Activated CD4-positive, CD25-positive, alpha-beta regulatory T cell treated with anti-CD3 and anti-CD28 coated beads, Interleukin-2, amount 50 U/mL, for 16 hours (primary cell): ENCODE results near the gene MYOZ3.

Experiments
- DNase-seq: peaks from one replicate; pipeline ENCODE4 v3.0.0-alpha.2; 2020; ENCODE audit warnings: low read depth, low spot score

The MYOZ3 gene, protein sequence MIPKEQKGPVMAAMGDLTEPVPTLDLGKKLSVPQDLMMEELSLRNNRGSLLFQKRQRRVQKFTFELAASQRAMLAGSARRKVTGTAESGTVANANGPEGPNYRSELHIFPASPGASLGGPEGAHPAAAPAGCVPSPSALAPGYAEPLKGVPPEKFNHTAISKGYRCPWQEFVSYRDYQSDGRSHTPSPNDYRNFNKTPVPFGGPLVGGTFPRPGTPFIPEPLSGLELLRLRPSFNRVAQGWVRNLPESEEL

GRCh38 chr5:150661086-150661485, at the start of gene MYOZ3:
MYOZ3 (plus strand) TSS chr5:150661251; CDS start chr5:150662942, 1,691 bp downstream.
- DNase-seq = no peak

DNA sequence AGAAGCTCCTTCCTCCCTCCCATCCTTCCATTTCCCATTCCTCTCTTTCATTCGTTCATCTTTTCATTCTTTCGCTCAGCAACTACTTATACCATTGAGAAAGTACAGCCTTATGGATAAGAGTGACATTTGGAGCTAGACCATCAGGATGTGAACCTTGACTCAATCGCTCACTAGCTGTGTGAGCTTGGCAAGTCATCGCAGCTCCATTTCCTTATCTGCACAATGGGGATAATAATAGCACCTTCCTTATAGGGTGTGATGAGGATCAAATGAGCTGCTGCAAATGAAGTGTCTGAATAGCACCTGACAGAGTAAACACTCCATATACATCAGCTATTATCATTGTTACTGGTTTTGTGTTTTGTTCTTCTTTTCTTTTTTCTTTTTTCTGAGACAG, 48.6 kb upstream of the MYOZ3 start:
- DNase-seq = no peak

DNA sequence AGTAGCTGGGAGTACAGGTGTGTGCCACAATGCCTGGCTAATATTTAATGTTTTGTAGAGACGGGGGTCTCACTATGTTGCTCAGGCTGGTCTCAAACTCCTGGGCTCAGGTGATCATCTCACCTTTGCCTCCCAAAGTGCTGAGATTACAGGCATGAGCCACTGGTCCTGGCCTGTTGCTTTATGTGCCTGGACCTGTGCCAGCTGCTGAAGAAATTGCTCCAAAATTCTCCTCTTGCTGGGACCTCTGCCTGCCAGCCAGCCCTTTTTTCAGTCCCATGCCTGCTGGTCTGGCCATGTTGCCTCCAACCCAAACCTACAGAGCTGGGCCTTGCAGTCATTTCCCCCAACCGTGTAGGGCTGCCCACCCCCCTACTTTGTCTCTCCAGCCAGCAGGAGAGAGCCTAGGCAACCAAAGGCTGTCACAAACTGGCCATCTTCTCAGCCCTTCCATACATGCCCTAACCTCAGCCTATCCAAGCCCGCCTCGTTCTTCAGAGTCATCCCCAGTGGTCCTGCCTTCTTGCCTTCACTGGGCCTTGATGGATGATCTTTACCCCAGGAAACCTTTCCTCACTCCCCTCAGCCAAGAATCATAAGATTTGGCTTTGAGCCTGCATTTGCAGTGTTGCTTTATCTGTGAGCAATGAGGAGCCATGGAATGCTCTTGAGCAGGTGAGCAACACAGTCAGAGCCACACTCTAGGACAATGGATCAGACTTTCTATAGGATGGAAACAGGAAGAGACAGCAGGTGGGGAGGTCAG, 48.0 kb upstream of the MYOZ3 start:
- no peak for DNase-seq

DNA sequence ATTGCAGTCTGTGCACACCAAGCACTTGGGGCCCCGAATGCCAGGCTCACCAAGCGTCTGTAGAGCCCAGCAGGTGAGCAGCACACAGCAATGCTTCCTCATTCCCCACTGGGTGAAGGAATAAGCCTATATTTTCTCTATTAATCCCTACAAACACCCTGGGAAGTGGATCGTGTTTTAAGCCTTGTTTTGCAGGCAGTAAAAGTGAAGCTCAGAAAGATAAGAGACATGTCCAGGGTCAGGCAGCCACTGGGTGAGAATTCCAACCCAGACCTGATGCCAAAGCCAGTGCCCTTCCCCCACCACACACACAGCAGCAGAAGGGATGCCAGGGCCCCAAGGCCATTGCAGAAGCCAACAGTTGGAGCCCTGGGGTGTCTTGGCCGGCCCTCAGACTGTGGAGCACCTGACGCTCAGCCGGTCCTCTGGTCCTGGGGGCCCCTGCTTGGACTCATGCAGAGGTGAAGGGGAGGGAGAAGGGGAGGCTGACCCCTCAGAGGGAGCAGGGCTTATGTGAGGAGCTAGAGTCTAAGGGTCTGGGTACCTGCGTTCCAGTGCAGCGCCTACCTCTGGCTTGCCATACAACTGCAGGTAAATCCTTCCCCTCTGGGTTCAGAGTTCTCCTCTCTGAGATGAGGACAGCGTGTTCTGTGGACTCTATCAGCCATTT, 46.9 kb upstream of the MYOZ3 start:
- no peak for DNase-seq

DNA sequence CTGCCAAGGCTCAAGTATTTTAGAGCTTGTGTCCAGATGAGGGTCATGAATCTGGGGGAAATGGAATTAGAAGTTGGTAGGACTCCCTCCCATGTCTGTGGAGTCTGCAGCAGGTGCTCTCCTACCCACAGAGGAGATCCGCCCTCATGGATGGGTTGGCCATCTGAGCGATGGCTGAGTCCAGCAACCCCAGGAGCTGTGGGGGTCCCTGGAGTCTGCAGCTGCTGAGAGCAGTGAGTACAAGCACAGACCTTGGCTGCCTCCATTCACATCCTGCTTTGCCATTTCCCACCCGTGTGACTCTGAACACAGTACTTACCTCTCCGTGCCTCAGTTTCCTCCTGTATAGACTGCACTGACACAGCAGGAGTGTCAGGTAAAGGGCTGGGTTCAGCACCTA, 46.4 kb upstream of the MYOZ3 start:
- no peak for DNase-seq

GRCh38 chr5:150615141-150615699, 45.8 kb upstream of the MYOZ3 start:
- no peak for DNase-seq

- no peak for DNase-seq
Observed at GRCh38 chr5:150616024-150616470, 45.0 kb upstream of the MYOZ3 start.

DNA sequence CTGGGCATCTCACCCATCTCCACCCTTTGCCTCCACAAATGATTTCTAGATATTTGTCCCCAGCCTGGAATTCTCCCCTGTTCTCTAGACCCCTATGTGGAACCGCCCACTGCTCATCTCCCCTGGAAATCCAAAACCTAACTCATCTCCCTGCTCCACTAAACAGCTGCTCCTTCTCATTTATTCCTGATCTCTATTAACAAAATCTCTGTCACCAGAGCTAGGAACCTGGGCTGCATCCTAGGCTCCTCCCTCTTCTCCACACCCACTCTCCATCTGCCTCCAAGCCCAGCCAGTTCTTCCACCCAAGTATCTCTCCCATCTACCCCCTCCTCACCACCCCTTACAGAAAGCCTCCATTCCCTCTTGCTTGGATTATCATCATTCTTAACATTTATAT, 44.5 kb upstream of the MYOZ3 start:
- no peak for DNase-seq

- no peak for DNase-seq
Observed at GRCh38 chr5:150618163-150618562, 42.9 kb upstream of the MYOZ3 start.

GRCh38 chr5:150618588-150619281, 42.3 kb upstream of the MYOZ3 start:
- DNase-seq = no peak

DNA sequence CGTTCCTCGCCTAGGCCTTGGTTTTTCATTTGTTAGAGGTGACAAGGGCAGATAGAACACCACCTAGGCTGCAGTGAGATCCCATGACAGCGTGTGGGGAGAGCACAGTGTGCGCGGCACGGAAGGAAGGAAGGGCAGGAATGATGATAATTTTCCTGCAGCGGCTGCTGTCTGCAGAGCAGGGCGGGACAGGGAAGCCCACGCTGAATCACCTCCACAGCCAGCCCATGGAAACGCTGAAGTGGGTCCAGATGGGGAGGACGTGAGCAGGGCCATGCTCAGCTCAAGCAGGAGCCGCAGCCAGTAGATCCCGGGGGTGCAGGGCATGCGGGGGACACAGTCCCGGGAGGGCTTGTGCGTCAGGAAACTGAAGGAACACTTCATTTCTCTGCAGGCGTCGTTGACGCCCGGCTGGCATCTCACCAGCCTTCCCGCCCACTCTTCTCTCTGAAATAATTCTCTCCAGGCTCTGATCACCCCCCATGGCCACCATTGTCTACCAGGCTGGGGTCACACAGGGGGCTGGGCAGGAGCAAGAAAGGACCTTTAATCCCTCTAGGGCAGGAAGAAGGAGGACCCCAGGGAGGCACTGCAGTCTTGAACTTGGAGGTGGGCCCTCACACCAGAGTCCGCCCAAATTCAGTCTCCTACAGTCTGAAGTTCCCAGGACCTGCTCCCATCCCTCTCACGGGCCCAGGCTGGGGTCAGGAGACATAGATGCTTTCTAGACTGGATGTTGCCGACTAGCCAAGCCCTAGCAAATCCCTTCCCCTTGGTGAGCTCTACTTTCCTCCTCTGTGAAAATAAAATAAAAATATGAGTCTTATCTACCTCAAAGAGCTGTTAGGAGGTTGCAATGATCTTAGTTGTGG, 41.5 kb upstream of the MYOZ3 start:
- no peak for DNase-seq

- no peak for DNase-seq
Observed at GRCh38 chr5:150621301-150621700, 39.8 kb upstream of the MYOZ3 start.

DNA sequence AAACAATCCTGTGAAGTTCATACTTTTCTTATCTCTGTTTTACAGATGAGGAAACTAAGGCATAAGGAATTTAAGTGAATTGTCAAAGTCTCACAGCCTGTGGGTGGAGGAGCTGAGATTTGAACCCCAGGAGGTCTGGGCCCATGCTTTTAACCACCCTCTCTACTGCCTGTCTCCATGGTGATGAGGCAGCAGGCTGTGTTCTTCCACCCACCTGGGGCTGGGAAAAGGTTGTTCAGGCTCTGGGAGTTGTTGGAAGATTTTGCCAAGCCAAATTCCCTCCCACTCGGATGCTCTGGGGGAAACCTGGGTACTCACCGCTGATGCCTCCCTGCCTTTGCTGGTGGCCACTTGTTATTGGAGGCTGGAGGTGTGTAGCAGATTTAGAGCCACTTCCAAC, 38.9 kb upstream of the MYOZ3 start:
- DNase-seq = no peak

GRCh38 chr5:150623152-150623877, 37.7 kb upstream of the MYOZ3 start:
- no peak for DNase-seq

GRCh38 chr5:150623878-150624216, 37.2 kb upstream of the MYOZ3 start:
- DNase-seq = no peak

DNA sequence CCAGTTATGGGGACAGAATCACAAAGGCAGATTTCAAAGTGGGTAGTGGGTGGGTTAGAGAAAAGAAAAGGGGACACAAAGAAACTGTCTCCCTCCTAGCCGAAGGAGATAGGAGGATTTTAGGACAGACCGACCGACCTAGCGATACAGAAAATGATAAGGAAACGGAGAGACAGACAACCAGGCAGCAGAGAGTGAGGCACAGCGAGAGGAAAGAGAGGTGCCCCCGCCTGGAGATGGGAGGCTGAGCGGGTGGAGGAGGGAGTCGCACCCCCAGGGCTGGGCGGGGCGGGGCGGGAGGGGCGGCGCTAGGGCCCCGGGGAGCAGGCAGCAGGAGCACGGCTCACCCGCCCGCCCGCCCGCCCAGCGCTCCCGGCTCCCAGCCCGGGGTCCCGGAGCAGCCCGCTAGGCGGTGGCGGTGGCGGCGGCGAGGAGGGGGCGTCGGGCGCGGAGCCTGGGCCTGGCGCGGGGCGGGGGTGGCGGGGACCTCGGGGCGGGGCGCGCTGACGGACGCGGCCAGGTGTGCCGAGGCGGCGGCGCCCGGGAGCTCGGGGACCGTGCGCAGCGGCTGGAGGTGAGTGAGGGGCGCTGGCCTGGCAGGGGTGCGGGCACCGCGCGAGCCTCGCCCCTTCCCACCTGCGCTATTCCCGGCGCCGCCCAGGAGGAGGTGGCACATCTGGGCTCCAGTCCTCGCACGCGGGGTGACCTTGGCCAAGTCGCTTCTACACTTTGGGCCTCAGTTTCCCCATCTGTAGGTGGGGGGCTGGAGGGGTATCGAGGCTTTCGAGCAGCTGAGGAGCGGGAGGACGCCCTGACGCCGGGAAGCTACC, 36.5 kb upstream of the MYOZ3 start:
- no peak for DNase-seq

DNA sequence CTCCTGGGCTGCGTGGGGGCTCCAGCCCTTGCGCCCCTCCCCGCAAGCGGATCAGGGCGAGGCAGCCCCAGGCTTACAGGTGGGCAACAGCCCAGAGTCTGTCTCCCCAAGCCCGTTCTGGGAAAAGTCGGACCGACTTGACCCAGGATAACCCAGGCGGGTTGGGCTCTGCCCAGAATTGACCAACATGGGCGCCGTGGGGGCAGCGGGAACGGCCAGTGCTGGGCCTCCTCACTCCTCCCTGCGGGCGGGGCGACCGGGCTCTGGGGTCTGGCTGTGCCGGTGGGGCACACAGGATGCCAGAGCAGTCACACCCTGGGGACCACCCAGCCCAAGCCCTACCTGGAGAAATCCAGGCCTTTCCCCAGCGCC, 35.9 kb upstream of the MYOZ3 start:
- no peak for DNase-seq

DNA sequence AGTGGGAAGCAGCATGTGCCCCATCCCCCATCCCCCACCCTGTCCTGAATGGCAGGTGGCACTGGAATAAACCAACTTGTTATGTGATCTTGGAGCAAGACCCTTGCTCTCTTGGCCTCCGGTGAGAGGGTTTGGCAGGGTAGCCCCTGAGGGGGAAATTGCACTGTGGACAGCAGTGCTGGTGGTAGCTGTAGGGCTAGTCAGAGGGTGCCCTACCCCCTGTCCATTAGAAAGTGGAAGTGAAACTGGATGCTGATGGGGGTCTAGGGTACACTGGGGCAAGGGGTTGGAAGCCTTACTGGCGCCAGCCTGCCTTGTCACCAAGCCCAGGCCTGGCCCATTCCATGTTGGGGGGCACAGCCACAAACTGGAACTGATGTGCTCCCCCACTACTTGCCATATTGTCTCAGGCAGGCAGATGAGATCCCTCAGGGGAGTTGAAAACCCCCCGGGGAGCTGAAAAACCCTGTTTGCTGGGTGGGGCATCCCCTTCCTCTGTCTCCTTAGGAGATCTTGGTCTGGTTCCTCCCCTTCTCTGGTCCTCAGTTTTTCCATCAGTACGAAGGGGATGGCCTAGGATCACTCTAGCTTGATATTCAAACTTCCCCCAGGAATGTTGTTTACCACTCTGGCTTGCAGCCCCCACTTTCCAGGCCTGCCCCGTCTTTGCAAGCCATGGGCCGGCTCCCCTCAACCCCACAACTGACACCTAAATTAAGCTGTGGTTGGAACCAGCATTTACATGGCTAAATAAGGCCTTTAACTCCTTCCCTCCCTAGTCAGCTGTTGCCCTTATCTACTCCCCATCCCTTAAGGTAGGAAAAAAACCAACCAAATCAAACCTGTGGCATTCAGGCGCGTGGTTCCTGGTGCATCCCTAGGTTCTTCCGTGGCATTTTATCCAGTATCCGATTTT, 35.0 kb upstream of the MYOZ3 start:
- DNase-seq = no peak
